ENCODE results near the gene RADIL.

The RADIL gene

GRCh38 chr7:4775250-4775847, 108.2 kb downstream of the RADIL start, which contains the start of gene AP5Z1:
Gene AP5Z1 (plus strand): TSS chr7:4775623. CDS start chr7:4775716, 93 bp downstream.
- peak; percentile 97 for DNase-seq (ENCODE audit: low read depth)

GRCh38 chr7:4774658-4775249, 108.8 kb downstream of the RADIL start:
- peak; percentile 82 for DNase-seq (ENCODE audit: low read depth)

GRCh38 chr7:4774007-4774406, 109.5 kb downstream of the RADIL start:
- no peak for DNase-seq (ENCODE audit: low read depth)

GRCh38 chr7:4772306-4772705, 111.2 kb downstream of the RADIL start:
- DNase-seq (ENCODE audit: low read depth): no peak

GRCh38 chr7:4771737-4772136, 111.8 kb downstream of the RADIL start:
- DNase-seq (ENCODE audit: low read depth): no peak

- DNase-seq (ENCODE audit: low read depth): no peak
Measured at GRCh38 chr7:4770886-4771285, 112.6 kb downstream of the RADIL start.

- peak; percentile 33 for DNase-seq (ENCODE audit: low read depth)
Measured at GRCh38 chr7:4769761-4770160, 113.8 kb downstream of the RADIL start.

GRCh38 chr7:4768597-4769569, 114.6 kb downstream of the RADIL start:
- DNase-seq (ENCODE audit: low read depth): no peak

- no peak for DNase-seq (ENCODE audit: low read depth)
Measured at GRCh38 chr7:4766666-4767519, 116.6 kb downstream of the RADIL start.

GRCh38 chr7:4765776-4766490, 117.6 kb downstream of the RADIL start:
- no peak for DNase-seq (ENCODE audit: low read depth)

- peak; percentile 12 for DNase-seq (ENCODE audit: low read depth)
Measured at GRCh38 chr7:4764402-4765007, 119.0 kb downstream of the RADIL start.

GRCh38 chr7:4763794-4764185, 119.7 kb downstream of the RADIL start:
- no peak for DNase-seq (ENCODE audit: low read depth)

- no peak for DNase-seq (ENCODE audit: low read depth)
Measured at GRCh38 chr7:4763091-4763793, 120.3 kb downstream of the RADIL start.

- DNase-seq (ENCODE audit: low read depth): no peak
Measured at GRCh38 chr7:4762121-4763055, 121.1 kb downstream of the RADIL start.

GRCh38 chr7:4760952-4761351, 122.6 kb downstream of the RADIL start:
- no peak for DNase-seq (ENCODE audit: low read depth)

GRCh38 chr7:4759211-4759610, 124.3 kb downstream of the RADIL start:
- no peak for DNase-seq (ENCODE audit: low read depth)

- DNase-seq (ENCODE audit: low read depth): no peak
Measured at GRCh38 chr7:4758791-4759190, 124.7 kb downstream of the RADIL start.

GRCh38 chr7:4758111-4758510, 125.4 kb downstream of the RADIL start:
- DNase-seq (ENCODE audit: low read depth): no peak

- DNase-seq (ENCODE audit: low read depth): no peak
Measured at GRCh38 chr7:4755045-4755444, 128.5 kb downstream of the RADIL start.
